Activated T-helper 1 cell treated with Interleukin-2 at 50 U/mL for 16 hours (primary cell): Measurements from ENCODE around the gene HSPG2.
"Not testable (repeated sequence)": the region's sequence is repeated elsewhere in the genome, so short reads cannot be mapped to it uniquely, and the experiment has no call there.

Source experiments
- DNase-seq: peaks from one replicate; pipeline ENCODE4 v3.0.0-alpha.2; 2020; ENCODE audit warnings: low read depth

HSPG2 gene

DNA sequence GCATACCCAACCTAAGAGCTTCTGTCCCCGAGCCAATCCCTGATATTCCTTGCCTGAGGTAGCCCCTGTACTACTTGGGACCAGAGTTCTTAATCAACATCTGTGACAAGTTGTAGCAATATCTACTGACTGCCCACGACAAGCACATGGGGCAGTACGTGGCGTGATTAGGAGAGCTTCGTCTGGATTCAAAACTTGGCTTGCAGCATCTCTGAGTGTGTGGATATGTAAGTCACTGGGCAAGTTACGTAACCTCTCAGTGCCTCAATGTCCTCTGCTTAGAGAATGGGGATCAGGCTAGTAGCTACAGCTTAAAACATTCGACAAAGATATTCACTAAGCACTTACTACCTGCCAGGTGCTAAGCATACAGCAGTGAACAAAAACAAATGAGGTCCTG is 5.0 kb downstream of the HSPG2 start:
- no peak for DNase-seq

DNA sequence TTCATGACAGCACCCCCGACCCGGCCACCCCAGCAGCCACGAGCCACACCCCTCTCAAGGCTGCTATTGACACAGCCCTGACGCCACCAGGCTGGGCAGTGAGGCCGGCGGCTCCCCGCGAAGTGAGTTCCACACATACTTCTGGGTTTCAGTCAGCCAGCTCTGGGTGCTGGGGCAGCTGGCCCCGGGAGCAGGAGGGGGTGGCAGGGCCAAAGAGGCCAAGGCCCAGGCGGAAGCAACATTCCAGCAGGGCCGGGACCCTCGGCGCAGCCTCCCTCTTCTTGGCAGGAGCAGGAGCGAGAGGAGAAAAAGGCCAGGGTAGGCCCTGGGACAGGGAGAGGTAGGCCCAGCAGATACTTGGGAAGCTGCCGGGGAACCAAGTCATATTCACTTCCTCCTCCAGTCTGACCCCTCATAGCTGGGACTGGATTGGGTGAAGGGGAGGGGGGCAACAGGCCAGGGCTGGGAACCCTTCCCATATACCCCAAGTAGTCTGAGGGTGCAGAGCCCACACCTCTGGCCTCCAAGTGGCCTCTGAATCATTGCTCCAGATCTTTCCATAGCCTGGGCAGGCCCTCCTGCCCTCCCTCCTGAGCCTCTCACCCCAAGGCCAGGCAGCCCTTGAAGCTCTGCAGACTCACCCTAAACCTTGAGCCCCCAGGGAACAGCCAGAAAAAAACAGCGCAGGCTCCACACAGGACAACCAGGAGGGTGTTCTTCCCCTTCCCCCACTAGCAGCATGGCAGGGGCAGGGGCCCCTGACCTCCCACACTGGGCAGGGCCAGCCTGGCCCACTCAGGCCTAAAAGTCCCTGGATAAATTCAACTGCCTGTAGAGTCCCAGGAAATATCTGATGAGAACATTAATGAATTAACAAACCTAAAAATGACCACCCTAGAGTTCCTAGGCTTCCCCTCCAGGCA is 5.7 kb downstream of the HSPG2 start:
- no peak for DNase-seq

DNA sequence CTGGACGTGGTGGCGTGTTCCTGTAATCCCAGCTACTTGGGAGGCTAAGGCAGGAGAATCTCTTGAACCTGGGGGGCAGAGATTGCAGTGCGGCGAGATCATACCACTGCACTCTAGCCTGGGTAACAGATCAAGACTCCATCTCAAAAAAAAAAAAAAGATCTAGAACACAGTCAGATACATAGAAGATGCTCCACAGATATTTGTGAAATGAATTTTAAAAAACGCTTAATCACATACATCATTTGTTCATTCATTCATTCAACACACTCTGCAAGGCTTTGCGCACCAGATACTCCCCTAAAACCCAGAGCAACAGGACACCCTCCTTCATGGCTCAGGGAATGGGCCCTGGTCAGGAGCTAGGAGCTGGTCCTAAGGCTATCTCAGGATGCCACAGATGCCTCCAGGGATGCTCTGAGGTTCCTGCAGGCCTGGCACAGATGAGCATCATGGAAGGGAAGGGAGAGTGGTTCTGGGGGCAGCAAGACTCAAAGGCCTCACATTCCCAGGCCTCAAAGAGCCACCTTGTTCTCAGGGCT is 6.4 kb downstream of the HSPG2 start:
- DNase-seq: no peak

DNA sequence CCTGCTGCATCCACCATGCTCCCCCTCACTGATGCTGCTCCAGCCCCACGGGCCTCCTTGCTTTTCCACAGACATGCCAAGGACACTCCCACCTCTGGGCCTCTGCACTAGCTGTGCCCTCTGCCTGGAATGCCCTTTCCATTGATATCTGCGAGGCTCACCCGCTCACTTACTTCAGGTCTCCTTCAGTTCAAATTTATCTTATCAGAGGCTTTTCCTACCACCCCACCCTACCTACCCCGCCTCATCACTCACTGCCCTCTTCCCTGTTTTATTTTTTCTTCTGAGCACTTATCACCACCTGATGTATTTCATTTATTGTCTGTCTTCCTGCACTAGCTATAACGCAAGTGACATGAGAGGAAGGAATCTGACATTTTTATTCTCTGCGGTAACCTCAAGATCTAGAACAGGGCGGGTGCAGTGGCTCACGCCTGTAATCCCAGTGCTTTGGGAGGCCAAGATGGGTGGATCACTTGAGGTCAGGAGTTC is 7.0 kb downstream of the HSPG2 start:
- DNase-seq: no peak

DNA sequence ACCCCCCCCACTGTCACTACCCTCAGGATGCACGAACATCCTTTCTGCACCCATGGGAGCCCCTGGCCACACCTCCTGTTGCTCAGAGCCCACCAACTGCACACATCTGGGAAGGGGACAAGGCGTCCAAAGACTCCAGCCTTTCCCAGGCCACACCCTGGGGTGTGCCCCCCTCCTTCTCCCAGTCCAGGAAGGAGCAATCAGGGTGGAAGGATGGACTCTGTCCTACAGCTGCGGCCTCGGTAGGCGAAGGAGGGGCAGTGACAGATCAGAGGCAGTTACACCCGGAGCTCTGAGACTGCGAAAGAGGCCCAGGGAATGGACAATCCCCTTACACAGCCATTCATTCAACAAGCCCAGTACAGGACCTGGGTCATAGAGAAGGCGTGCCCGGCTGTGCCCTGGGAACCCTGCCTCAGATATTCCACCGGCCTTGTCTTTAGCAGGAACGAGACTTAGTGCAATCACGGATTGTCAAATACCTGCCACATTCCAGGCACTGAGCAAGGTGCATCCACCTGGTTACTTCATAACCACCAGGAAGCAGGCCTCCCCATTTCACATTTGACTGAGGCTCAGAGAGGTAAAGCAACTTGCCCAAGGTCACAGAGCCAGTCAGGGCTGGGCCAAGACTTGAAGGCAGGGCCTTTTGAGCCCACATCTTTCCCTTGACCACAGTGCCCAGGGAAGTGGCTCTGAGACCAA is 9.4 kb downstream of the HSPG2 start:
- no peak for DNase-seq

DNA sequence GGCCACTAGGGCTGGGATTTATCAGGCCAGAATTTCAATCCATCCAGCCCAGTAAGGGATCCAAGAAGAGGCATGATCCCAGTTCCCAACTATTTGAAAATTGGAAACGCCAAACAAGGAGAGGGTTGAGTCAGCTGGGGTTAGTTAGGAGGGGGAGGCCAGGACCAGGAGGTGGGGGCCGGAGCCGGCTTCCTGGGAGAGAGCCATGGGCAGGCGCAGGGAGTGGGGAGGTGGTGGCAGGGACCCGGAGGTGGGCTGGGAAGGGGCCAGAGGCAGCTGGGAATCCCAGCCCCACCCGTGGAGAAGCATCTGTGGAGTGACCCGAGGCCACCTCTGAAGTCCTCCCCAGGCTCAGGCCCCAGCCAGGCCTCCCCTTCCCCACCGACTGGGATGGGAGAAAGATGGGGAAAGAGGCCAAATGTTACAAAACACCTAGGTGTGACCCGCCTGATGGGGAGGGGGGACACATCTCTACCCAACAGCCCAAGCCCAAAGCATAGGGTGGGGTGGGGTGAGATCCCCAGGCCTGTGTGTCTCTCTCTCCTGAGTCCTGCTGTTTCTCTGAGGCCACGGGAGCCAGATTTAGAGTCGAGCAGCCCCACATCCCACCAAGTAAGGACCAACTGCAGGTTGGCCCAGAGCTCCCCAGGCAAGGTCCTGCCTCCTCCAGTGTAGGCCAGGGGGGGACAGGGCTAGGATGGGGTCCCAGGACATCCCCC is 10.1 kb downstream of the HSPG2 start:
- no peak for DNase-seq

DNA sequence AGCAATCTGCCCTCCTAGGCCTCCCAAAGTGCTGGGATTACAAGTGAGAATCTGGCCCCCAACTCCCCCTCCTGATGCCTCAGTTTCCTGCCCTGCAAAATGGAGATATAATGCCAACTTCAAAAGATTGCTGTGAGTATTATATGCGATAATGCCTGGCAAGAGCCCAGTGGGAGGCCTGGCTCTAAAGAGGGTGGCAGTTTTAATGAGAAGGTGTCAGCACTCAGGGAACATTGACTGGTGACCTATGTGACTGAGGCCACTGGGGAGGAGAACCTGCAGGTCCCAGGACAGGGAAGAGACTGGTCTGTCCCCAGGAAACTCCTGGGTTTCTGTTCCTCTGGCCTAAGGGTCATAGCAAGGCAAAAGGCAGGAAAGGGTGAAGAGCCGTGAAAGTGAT is 11.0 kb downstream of the HSPG2 start:
- no peak for DNase-seq

DNA sequence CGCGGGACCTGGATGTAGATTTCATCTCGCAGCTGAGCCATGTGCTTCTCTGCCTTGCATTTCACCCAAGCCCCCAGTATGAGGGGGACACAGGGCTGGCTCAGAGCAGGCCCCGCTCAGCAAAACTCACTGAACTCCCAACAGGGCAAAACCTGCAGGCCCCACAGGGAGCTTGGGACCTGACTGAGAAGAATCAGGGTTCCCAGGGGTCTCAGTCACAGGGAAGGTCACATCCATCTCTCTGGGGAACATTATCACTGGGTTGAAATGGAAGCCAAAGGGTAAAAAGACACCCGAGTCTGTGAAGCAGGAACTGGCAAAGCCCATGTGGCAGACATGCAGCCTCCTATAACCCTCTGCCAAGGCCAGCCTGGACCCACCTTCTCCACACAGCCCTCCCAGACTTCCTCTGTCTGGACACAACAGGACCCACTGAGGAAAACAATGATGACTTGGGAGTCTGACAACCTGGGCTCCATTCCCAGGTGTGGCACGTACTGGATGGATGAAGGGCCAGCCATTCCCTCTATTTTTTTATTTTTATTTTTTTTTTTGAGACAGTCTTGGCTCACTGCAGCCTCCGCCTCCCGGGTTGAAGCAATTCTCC is 11.7 kb downstream of the HSPG2 start:
- DNase-seq: no peak

DNA sequence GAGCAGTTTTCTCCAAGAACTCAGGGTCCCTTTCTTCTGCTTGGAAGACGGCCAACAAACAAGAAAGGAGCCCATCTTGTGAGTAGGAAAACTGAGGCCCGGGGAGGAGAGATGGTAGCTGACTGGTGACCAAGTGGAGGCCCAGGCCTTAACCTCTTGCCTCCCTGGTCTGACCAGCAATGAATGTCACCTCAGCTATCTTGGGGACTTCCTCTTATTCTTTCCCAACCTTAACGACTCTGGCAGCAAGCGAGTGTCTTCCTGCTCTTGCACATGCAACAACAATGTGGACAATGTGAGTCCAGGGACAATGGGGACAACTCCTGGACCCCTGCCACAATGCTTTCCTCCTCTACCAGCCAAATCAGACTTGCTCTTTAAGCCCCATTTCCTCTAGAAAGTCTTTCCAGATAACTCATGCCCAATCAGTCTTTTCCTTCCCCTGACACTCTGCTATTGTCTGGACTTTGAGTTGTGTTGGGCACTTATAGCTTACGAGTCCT is 12.6 kb downstream of the HSPG2 start:
- DNase-seq: no peak

DNA sequence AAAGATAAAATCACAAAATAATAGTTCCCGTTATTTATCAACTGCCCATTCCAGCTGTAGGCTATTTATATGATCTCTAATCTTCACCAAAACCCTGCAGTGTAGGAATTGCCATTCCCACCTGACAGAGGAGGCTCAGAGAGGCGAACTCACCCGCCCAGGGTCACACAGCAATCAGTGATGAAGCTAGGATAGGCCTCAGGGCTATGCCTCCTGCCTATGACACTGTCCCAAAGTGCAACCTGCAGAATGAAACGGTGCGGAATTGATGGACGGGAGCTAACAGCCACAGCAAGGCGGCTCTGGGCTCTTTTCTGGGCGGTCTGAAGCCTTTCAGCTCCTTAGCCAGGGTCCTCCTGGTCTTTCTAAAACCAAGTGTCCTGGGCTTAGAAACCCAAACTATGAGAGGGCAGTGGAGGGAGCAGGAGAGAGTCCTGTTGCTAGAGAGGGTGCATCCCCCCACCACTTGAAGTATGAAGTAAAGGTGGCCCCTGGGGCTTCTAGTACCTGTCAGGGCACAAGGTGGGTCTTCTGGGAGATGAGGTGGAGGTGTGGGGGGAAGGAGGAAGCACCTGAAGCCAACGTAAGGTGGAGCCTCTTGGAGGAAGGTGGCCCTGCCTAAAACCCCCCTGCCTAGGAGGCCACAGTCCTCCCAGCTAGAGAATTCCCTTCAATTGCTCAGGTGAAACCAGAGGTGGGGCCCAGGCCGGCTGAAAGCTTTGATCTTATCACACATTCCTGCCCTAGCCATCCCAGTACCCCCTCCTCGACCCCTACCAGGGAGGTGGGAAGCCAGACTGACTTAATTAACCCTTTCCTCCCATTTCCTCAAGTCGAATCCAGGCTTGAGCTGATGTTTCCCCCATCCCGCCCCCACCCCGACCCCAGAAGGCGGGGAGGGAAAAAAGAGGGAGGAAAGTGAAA is 14.8 kb downstream of the HSPG2 start:
- no peak for DNase-seq

DNA sequence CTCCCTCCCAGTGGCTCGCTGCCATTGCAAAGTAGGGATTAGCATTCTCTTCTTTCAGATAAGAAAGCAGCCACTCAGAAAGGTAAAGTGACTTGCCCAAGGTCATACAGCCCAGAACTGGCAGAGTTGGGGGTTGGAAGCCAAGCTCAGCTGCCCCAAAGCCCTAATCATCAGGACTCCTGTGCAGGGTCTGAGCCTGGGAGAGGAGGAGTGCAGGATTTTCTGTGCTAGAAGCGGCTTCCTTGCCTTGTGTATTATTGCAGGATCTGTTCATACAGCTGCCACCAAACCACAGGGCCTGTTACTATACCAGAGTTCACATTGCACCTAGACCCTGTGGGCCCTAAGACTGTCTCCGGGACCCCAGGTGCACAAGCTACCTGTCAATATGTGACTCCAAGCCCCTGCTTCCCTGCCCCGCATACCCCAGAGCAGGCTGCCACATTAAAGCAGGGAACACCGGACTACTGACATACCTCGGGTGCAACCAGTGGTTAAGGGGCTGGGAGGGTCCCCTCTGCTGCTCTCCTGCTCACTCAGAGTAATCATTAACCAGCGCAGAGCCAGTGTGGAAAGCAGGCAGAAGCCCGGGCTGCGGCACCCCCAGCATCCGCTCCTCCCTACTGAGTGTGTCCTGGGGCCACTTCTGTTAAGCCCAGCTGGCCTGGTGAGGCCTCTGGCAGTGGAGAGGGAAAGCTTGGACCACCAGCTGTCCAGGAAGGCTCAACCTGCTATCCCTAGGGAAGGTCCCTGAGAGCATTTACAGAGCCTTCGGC is 15.8 kb downstream of the HSPG2 start:
- no peak for DNase-seq

DNA sequence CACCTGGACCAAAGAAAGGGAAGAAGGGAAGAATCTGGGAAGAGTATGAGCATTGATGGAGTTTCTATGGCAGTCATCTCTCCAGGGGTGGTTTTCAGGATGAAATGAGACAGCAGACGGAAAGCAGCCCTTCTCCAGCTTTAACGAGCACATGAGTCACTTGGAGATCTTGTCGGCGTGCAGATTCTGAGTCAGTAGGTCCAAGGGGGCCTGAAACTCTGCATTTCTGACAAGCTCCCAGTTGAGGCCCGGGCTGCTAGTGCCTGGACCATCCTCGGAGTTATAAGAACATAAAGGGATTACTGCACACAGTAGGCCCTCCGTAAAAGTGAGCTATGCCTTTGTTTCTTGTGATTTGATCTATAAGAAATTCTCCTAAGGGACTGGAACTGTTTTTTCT is 17.6 kb downstream of the HSPG2 start:
- no peak for DNase-seq

DNA sequence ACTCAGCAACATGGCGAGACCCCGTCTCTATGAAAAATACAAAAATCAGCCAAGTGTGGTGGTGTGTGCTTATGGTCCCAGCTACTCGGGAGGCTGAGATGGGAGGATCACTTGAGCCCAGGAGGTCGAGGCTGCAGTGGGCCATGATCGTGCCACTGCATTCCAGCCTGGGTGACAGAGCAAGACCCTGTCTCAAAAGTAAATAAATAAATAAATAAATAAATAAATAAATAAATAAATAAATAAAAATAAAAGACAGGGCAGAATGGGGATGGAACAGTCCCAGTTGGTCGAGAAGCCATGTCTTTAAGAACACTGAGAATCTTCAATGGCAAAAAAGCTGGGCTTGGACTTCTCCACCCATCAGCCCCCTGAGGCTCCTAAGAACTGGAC is 19.9 kb downstream of the HSPG2 start:
- DNase-seq: not testable (repeated sequence)

DNA sequence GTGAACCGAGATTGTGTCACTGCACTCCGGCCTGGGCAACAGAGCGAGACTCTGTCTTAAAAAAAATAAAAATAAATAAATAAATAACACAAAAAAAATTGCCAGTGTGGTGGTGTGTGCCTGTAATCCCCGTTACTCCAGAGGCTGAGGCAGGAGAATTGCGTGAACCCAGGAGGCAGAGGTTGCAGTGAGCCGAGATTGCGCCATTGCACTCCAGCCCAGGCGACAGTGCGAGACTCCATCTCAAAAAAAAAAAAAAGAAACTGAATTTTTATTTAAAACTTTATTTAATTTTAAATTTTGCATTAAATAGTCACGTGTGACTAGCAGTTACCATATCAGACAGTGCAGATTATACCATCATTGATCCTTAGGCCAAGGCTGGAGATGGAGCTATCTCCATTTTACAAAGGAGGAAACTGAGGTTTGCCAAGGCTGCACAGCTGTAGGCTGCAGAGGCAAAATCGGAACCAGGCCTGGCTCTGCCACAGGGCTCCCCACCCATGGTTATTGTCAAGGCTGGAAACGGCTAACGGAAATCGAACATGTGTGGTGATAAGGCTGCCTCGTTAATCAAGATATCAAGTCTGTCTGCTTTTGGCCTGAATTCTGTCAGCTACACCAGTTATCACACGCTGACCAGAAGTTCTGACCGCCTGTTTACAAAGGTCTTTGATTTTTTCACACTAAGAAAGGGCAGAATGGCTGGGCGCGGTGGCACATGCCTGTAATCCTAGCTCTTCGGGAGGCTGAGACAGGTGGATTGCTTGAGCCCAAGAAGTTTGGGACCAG is 20.5 kb downstream of the HSPG2 start:
- DNase-seq: no peak

DNA sequence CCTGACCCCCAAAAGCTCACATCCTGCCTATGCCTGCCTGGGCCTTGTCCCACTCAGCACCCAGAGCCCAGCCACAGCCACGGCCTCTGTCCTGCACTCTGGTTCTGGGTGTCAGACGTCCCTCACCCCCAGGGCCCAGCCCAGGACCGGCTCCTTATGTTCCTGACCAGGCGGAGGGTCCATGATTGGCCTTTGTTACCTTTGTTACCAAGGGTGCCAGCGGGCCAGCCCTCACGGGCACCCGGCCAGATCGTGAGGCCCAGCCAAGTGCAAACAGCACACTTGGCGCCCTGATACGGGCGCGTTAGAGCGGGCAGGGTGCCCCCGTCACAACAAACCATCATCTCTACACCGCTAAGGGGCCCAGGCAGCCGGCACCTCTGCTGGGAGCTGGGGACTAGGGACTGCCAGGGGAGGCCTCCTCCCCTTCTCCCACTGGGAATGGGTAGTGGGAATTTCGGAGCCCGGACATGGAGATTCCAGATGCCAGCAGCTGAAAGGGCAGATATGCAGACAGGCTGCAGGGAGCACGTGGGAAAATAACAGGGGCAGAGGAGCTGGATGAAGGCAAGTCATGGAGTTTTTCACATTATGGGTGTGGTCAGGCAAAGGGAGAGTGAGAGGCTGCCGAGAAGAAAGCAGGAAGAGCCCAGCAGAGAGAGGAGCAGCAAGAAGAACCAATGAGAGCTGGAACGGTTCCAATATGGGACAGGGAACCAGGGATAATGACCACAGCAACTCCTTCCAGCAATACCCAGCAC is 22.1 kb downstream of the HSPG2 start:
- no peak for DNase-seq

DNA sequence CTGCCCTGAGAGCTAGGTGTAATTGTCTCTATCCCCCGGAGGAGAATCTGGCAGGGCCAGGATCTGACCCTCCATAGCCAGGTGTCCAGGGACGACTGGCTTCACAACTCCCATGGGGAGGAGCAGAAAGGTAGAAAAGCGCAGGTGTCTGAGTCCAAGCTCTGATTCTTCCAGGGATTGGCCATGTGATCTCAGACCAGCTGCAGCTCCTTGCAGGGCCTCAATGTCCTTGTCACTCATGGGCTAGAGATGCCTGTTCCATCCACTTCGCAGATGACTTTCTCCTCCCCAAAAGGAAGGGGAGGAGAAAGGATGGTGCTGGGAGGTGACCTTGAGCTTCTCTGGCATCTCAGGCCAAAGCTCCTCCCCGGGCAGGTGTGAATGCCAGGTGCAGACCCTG is 22.7 kb downstream of the HSPG2 start:
- no peak for DNase-seq

DNA sequence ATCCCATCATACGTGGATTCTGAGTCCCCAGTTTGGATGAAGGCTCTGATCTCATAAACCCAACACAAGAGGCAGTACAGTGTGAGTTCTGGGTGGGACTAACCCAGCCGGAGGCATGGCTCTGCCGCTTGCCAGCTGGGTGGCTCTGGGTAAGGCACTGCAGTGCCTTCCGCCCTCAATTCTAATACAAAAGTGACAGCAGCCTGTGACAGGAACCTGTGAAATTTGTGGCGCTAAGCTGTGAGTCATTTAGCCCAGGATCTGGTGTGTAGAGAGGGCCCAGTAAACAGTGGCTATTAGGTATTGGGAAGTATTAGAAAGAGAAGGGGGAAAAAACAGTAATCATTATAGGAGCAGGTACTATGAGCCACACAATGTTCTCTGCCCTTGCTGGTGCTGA is 23.3 kb downstream of the HSPG2 start:
- DNase-seq: no peak

DNA sequence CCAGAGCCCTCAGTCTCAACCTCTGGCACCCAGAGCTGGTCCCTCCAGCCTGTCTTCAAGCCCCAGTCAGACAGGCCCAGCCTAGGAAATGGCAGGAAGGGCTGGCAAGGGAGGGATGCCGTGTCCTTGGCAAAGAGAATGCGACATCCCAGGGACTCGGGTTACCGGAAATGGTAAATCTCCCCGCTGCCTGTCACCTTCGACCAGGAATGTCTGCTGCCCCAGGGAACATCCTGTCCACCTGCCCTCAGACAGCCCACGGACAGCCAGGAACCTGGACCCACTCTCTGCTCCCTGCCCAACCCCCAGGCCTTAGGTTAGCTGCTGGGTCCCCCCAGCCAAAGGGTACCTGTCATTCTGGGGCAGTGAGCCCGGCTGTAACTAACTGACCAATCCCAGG is 23.9 kb downstream of the HSPG2 start:
- no peak for DNase-seq
